Astrocyte (in vitro differentiated cells and primary cell): ENCODE measurements around the gene ZNF804B. TPM values are rescaled to one million over a fixed set of nuclear protein-coding genes. Genes with fewer than 3 reads are reported as not detected.

Experiments
- DNase-seq: peaks from one replicate; pipeline ENCODE4 v3.0.0-alpha.2; 2010; ENCODE audit warnings: low read depth
- FAIRE-seq: peaks from 2 replicates; lab custom pipeline; 2011; peaks lifted over from hg19 to GRCh38; lab: Jason Lieb, UNC
- H2AFZ ChIP-seq: 2 replicates; pipeline ENCODE4 v1.6.0; 2012; ENCODE audit warnings: low read depth, low read length, inconsistent platforms
- H3K27ac ChIP-seq: 2 replicates; pipeline ENCODE4 v1.5.1; 2011; ENCODE audit warnings: low read depth, low read length, inconsistent platforms
- H3K27me3 ChIP-seq: 2 replicates; pipeline ENCODE4 v1.6.0; 2011; ENCODE audit warnings: low read length, inconsistent platforms; ENCODE audit not compliant: insufficient read depth
- H3K36me3 ChIP-seq: 2 replicates; pipeline ENCODE4 v1.5.1; 2011; ENCODE audit warnings: low read length, inconsistent platforms; ENCODE audit not compliant: insufficient read depth
- H3K4me1 ChIP-seq: 2 replicates; pipeline ENCODE4 v1.5.1; 2011; ENCODE audit warnings: low read length, inconsistent platforms; ENCODE audit not compliant: insufficient read depth
- H3K4me2 ChIP-seq: 2 replicates; pipeline ENCODE4 v1.6.0; 2012; ENCODE audit warnings: low read length, inconsistent platforms
- H3K4me3 ChIP-seq: 2 replicates; pipeline ENCODE4 v1.5.1; 2011; ENCODE audit warnings: low read depth, mild to moderate bottlenecking, low read length, inconsistent platforms; ENCODE audit not compliant: insufficient read depth
- H3K79me2 ChIP-seq: 2 replicates; pipeline ENCODE4 v1.6.0; 2012; ENCODE audit warnings: mild to moderate bottlenecking, low read length, inconsistent platforms; ENCODE audit not compliant: insufficient read depth
- H3K9ac ChIP-seq: 2 replicates; pipeline ENCODE4 v1.6.0; 2012; ENCODE audit warnings: mild to moderate bottlenecking, low read length, inconsistent platforms
- H3K9me3 ChIP-seq: 2 replicates; pipeline ENCODE4 v1.5.1; 2012; ENCODE audit warnings: low read depth, mild to moderate bottlenecking, low read length, inconsistent platforms; ENCODE audit not compliant: insufficient read depth
- H4K20me1 ChIP-seq: 2 replicates; pipeline ENCODE4 v1.6.0; 2012; ENCODE audit warnings: low read length, inconsistent platforms; ENCODE audit not compliant: insufficient read depth
- H3K27ac Mint-ChIP-seq: one replicate; pipeline ENCODE4 v1.8.0; 2021; ENCODE audit warnings: mild to moderate bottlenecking, mixed read lengths; ENCODE audit not compliant: unreplicated experiment
- H3K27me3 Mint-ChIP-seq: one replicate; pipeline ENCODE4 v1.8.0; 2021; ENCODE audit warnings: low read depth, mixed read lengths; ENCODE audit not compliant: unreplicated experiment
- H3K36me3 Mint-ChIP-seq: one replicate; pipeline ENCODE4 v1.8.0; 2021; ENCODE audit warnings: low read depth, mixed read lengths; ENCODE audit not compliant: unreplicated experiment
- H3K4me1 Mint-ChIP-seq: one replicate; pipeline ENCODE4 v1.8.0; 2021; ENCODE audit warnings: low read depth, mixed read lengths; ENCODE audit not compliant: unreplicated experiment
- H3K4me3 Mint-ChIP-seq: one replicate; pipeline ENCODE4 v1.8.0; 2021; ENCODE audit warnings: mild to moderate bottlenecking, moderate library complexity, mixed read lengths; ENCODE audit not compliant: unreplicated experiment
- H3K9me3 Mint-ChIP-seq: one replicate; pipeline ENCODE4 v1.8.0; 2021; ENCODE audit warnings: mild to moderate bottlenecking, mixed read lengths; ENCODE audit not compliant: unreplicated experiment
- CTCF ChIP-seq: IDR thresholded peaks from 2 replicates; pipeline ENCODE4 v1.5.1; 2011; ENCODE audit warnings: low read depth, mild to moderate bottlenecking, inconsistent platforms, low read length, moderate library complexity; ENCODE audit not compliant: insufficient read depth
- EZH2 ChIP-seq: IDR thresholded peaks from 2 replicates; pipeline ENCODE4 v1.6.1; 2012; ENCODE audit warnings: mild to moderate bottlenecking, low read length, inconsistent platforms; ENCODE audit not compliant: insufficient read depth
- total RNA-seq: library from RNA; stranded (reverse); gene quantifications from 2 replicates; pipeline ENCODE4 v1.2.1, GENCODE V29; 2021

The ZNF804B gene
- total RNA-seq, 1 donor from 2014 or later, result not detected

GRCh38 chr7:89283302-89283701 lies 523.8 kb downstream of the ZNF804B start:
- Histone ChIP-seq H3K36me3 (no peaks in the 10 kb centered on the region), H3K4me2 (no peak overlapping the region), H3K4me3 (no peak overlapping the region), H3K27ac (no peak overlapping the region), H3K9ac (no peak overlapping the region), H3K27me3 (no peaks in the 10 kb centered on the region), H4K20me1 (no peaks in the 10 kb centered on the region), H2AFZ (no peak overlapping the region), H3K4me1 (no peaks in the 10 kb centered on the region), H3K9me3 (no peaks in the 10 kb centered on the region), H3K79me2 (no peaks in the 10 kb centered on the region)
- no peaks in the 10 kb centered on the region for H3K9me3 Mint-ChIP-seq
- no peaks in the 10 kb centered on the region for H3K36me3 Mint-ChIP-seq
- no peak for TF ChIP-seq EZH2
- no peak for TF ChIP-seq CTCF
- FAIRE-seq (no peak), DNase-seq (no peak)
- H3K27ac Mint-ChIP-seq, result no peak overlapping the region
- no peaks in the 10 kb centered on the region for H3K4me1 Mint-ChIP-seq
- H3K4me3 Mint-ChIP-seq, result no peak overlapping the region
- no peaks in the 10 kb centered on the region for H3K27me3 Mint-ChIP-seq

GRCh38 chr7:89308535-89308934 lies 549.0 kb downstream of the ZNF804B start:
- TF ChIP-seq CTCF (no peak), EZH2 (no peak)
- Mint-ChIP-seq H3K9me3 (no peaks in the 10 kb centered on the region), H3K36me3 (no peaks in the 10 kb centered on the region), H3K4me1 (peaks cover 5% of the 10 kb centered on the region), H3K27ac (no peak overlapping the region), H3K27me3 (no peaks in the 10 kb centered on the region), H3K4me3 (no peak overlapping the region)
- Histone ChIP-seq H3K79me2 (no peaks in the 10 kb centered on the region), H2AFZ (no peak overlapping the region), H3K36me3 (no peaks in the 10 kb centered on the region), H3K4me1 (no peaks in the 10 kb centered on the region), H4K20me1 (no peaks in the 10 kb centered on the region), H3K4me3 (no peak overlapping the region), H3K9ac (no peak overlapping the region), H3K27me3 (no peaks in the 10 kb centered on the region), H3K9me3 (no peaks in the 10 kb centered on the region), H3K27ac (no peak overlapping the region), H3K4me2 (no peak overlapping the region)
- no peak for FAIRE-seq
- DNase-seq, result no peak

- Mint-ChIP-seq H3K4me3 (no peak overlapping the region), H3K36me3 (no peaks in the 10 kb centered on the region), H3K27ac (no peak overlapping the region), H3K4me1 (peaks cover 5% of the 10 kb centered on the region), H3K9me3 (peaks cover 4% of the 10 kb centered on the region), H3K27me3 (no peaks in the 10 kb centered on the region)
- Histone ChIP-seq H2AFZ (no peak overlapping the region), H4K20me1 (no peaks in the 10 kb centered on the region), H3K27ac (no peak overlapping the region), H3K9ac (no peak overlapping the region), H3K4me3 (no peak overlapping the region), H3K9me3 (no peaks in the 10 kb centered on the region), H3K4me1 (no peaks in the 10 kb centered on the region), H3K4me2 (no peak overlapping the region), H3K36me3 (no peaks in the 10 kb centered on the region), H3K79me2 (no peaks in the 10 kb centered on the region), H3K27me3 (no peaks in the 10 kb centered on the region)
- TF ChIP-seq EZH2 (no peak), CTCF (no peak)
- no peak for DNase-seq
- no peak for FAIRE-seq
Measured at GRCh38 chr7:89311886-89312285, 552.4 kb downstream of the ZNF804B start.
